ENCODE data around the gene NEUROG2.

Gene NEUROG2

GRCh38 chr4:112521123-112522023, 5.4 kb upstream of the NEUROG2 start:
- H3K4me3 ChIP-seq (replicated peaks; ENCODE audit: insufficient read depth, low read length), result no peak overlapping the region
- no peak for DNase-seq (ENCODE audit: low read depth in 1 of 2, low spot score in 1 of 2)
- peaks cover 61% of the 10 kb centered on the region for H3K27me3 ChIP-seq (ENCODE audit: insufficient read depth, poor library complexity, severe bottlenecking)
- TF ChIP-seq SPI1 (IDR thresholded peaks at IDR 0.05; ENCODE audit: borderline replicate concordance, low read depth), result no peak
- TF ChIP-seq CTCF (IDR thresholded peaks at IDR 0.05; ENCODE audit: insufficient read depth, low read length), result no peak
- TF ChIP-seq REST (IDR thresholded peaks at IDR 0.05; ENCODE audit: insufficient replicate concordance, low read depth), result no peak
- TF ChIP-seq GABPA (IDR thresholded peaks at IDR 0.05; ENCODE audit: low read depth), result no peak
- TF ChIP-seq POLR2AphosphoS5 (IDR thresholded peaks at IDR 0.05; ENCODE audit: low read depth), result no peak
- no peak overlapping the region for H3K27ac ChIP-seq (replicated peaks)

GRCh38 chr4:112520598-112521122, 4.7 kb upstream of the NEUROG2 start:
- no peak overlapping the region for H3K27ac ChIP-seq (replicated peaks)
- DNase-seq (ENCODE audit: low read depth in 1 of 2, low spot score in 1 of 2), result no peak
- no peak overlapping the region for H3K4me3 ChIP-seq (replicated peaks; ENCODE audit: insufficient read depth, low read length)
- no peak for TF ChIP-seq POLR2AphosphoS5 (IDR thresholded peaks at IDR 0.05; ENCODE audit: low read depth)
- TF ChIP-seq GABPA (IDR thresholded peaks at IDR 0.05; ENCODE audit: low read depth), result no peak
- TF ChIP-seq REST (IDR thresholded peaks at IDR 0.05; ENCODE audit: insufficient replicate concordance, low read depth), result no peak
- TF ChIP-seq CTCF (IDR thresholded peaks at IDR 0.05; ENCODE audit: insufficient read depth, low read length), result no peak
- TF ChIP-seq SPI1 (IDR thresholded peaks at IDR 0.05; ENCODE audit: borderline replicate concordance, low read depth), result no peak
- peaks cover 63% of the 10 kb centered on the region for H3K27me3 ChIP-seq (ENCODE audit: insufficient read depth, poor library complexity, severe bottlenecking)

GRCh38 chr4:112519689-112520597, 4.0 kb upstream of the NEUROG2 start:
- no peak overlapping the region for H3K4me3 ChIP-seq (replicated peaks; ENCODE audit: insufficient read depth, low read length)
- DNase-seq (ENCODE audit: low read depth in 1 of 2, low spot score in 1 of 2), result no peak

More at GRCh38 chr4:112519689-112520597, 4.0 kb upstream of the NEUROG2 start:
- peaks cover 63% of the 10 kb centered on the region for H3K27me3 ChIP-seq (ENCODE audit: insufficient read depth, poor library complexity, severe bottlenecking)
- no peak overlapping the region for H3K27ac ChIP-seq (replicated peaks)
- TF ChIP-seq POLR2AphosphoS5 (IDR thresholded peaks at IDR 0.05; ENCODE audit: low read depth), result no peak
- TF ChIP-seq CTCF (IDR thresholded peaks at IDR 0.05; ENCODE audit: insufficient read depth, low read length), result no peak
- no peak for TF ChIP-seq REST (IDR thresholded peaks at IDR 0.05; ENCODE audit: insufficient replicate concordance, low read depth)
- no peak for TF ChIP-seq GABPA (IDR thresholded peaks at IDR 0.05; ENCODE audit: low read depth)
- no peak for TF ChIP-seq SPI1 (IDR thresholded peaks at IDR 0.05; ENCODE audit: borderline replicate concordance, low read depth)

Measured in HL-60 (cell line).